ENCODE data around the gene ADGRG6. TPM values are rescaled to one million over a fixed set of nuclear protein-coding genes. Genes with fewer than 3 reads are reported as not detected.

Gene ADGRG6
- total RNA-seq, 4 donors from 2014 or later = 15.7 to 75.2 (median 19.2) TPM

GRCh38 chr6:142412658-142413057, 110.9 kb downstream of the ADGRG6 start:
- intact Hi-C loops (cut with DNase I; ENCODE audit: low total_unique reads) (no loop called here), in situ Hi-C loops (cut with MboI; ENCODE audit: low pct_ligation_motif_present in 1 of 4, low pct_unique_long_range_greater_than_20kb in 1 of 4, low sequenced_read_pairs in 3 of 4) (no loop called here)
- Histone ChIP-seq H3K27ac (no peak overlapping the region), H3K9me3 (no peaks in the 10 kb centered on the region), H3K4me3 (no peak overlapping the region), H3K4me1 (no peaks in the 10 kb centered on the region), H3K36me3 (no peaks in the 10 kb centered on the region), H3K27me3 (no peaks in the 10 kb centered on the region)
- WGBS, 2 donors (ENCODE audit: low coverage in 1 of 2) = 77% methylated on average over 2 of the region's 2 CpGs
- no peak for TF ChIP-seq POLR2AphosphoS5 (IDR thresholded peaks at IDR 0.05)
- no peak for TF ChIP-seq EP300 (IDR thresholded peaks at IDR 0.05; ENCODE audit: low read depth)
- TF ChIP-seq POLR2A (IDR thresholded peaks at IDR 0.05) = no peak
- no peak for TF ChIP-seq CTCF (IDR thresholded peaks at IDR 0.05)
- DNase-seq = no peak

GRCh38 chr6:142413111-142413510, 111.3 kb downstream of the ADGRG6 start:
- in situ Hi-C loops (cut with MboI; ENCODE audit: low pct_ligation_motif_present in 1 of 4, low pct_unique_long_range_greater_than_20kb in 1 of 4, low sequenced_read_pairs in 3 of 4) (no loop called here), intact Hi-C loops (cut with DNase I; ENCODE audit: low total_unique reads) (no loop called here)
- H3K4me3 ChIP-seq = no peak overlapping the region
- no peak overlapping the region for H3K27ac ChIP-seq
- H3K36me3 ChIP-seq = no peaks in the 10 kb centered on the region
- TF ChIP-seq POLR2AphosphoS5 (IDR thresholded peaks at IDR 0.05) = no peak
- TF ChIP-seq EP300 (IDR thresholded peaks at IDR 0.05; ENCODE audit: low read depth) = no peak
- TF ChIP-seq POLR2A (IDR thresholded peaks at IDR 0.05) = no peak
- no peak for TF ChIP-seq CTCF (IDR thresholded peaks at IDR 0.05)
- H3K9me3 ChIP-seq = no peaks in the 10 kb centered on the region
- no peaks in the 10 kb centered on the region for H3K27me3 ChIP-seq
- DNase-seq = no peak
- H3K4me1 ChIP-seq = no peaks in the 10 kb centered on the region

DNA sequence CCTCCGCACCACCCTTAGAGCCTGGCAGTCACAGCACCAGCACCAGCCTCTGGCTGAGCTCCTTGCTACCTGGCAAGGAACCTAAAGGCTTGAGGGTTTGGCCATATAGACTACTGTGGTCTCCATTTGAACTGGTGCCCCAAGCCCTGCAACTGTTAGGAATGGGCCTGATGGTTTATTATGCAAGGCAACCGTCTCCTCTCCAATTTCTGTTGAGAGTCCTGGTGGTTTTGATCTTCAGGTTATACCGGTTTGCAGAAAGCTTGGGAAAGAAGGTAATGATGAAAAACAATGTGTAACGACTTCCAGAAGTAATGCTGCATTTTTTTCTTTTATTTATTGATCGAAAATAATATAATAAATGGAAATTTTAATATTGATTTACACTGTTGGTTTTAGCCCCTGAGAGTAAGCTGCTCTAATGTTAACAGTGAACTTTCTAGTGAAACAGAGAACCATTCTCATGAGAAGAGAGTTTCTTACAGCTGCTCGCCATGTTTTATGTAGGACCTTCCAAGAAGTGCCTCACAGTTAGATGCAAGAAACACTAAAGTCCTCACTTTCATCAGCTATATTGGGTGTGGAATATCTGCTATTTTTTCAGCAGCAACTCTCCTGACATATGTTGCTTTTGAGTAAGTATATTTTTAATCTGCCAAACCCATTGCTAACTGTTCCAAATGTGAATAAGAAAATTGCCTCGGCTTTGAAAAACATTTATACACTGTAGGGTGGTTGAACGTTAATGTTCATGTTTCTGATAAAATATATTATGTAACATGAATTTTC, 112.8 kb downstream of the ADGRG6 start:
- 87 to 89% methylated on average over 7 to 8 of the region's 8 CpGs for WGBS, 2 donors (ENCODE audit: low coverage in 1 of 2)
- Histone ChIP-seq H3K4me3 (no peak overlapping the region), H3K4me1 (no peaks in the 10 kb centered on the region), H3K27ac (no peak overlapping the region), H3K36me3 (no peaks in the 10 kb centered on the region), H3K27me3 (no peaks in the 10 kb centered on the region), H3K9me3 (no peaks in the 10 kb centered on the region)
- DNase-seq = no peak
- intact Hi-C loops (cut with DNase I; ENCODE audit: low total_unique reads) = loop anchor here (2.0 kb wide), 1 partner anchor 26 kb away; no protein-coding TSS in a partner anchor
- TF ChIP-seq POLR2AphosphoS5 (IDR thresholded peaks at IDR 0.05) (no peak), EP300 (IDR thresholded peaks at IDR 0.05; ENCODE audit: low read depth) (no peak), CTCF (IDR thresholded peaks at IDR 0.05) (no peak), POLR2A (IDR thresholded peaks at IDR 0.05) (no peak)
- in situ Hi-C loops (cut with MboI; ENCODE audit: low pct_ligation_motif_present in 1 of 4, low pct_unique_long_range_greater_than_20kb in 1 of 4, low sequenced_read_pairs in 3 of 4) = no loop called here

DNA sequence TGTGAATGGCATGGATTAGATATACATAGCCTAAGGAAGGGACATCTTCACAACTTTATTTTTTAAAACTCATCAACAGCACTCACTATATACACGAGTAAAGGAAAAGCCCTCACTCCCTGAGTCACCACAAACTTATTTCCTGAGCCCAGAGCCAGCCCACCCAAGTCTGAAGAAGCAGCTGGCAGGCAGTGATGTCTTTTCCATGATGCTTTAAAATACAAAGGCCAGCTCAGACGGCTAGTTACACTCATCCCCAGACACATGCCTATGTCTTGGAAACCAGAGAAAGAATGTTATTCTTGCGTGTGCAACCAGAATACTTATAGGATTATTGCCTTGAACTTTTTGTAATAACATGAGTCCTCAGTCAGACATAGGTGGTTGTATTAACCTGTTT, 114.4 kb downstream of the ADGRG6 start:
- Histone ChIP-seq H3K36me3 (no peaks in the 10 kb centered on the region), H3K9me3 (no peaks in the 10 kb centered on the region), H3K4me1 (no peaks in the 10 kb centered on the region), H3K27ac (no peak overlapping the region), H3K4me3 (no peak overlapping the region), H3K27me3 (no peaks in the 10 kb centered on the region)
- DNase-seq = no peak
- in situ Hi-C loops (cut with MboI; ENCODE audit: low pct_ligation_motif_present in 1 of 4, low pct_unique_long_range_greater_than_20kb in 1 of 4, low sequenced_read_pairs in 3 of 4) (no loop called here), intact Hi-C loops (cut with DNase I; ENCODE audit: low total_unique reads) (no loop called here)
- TF ChIP-seq POLR2A (IDR thresholded peaks at IDR 0.05) = no peak
- TF ChIP-seq POLR2AphosphoS5 (IDR thresholded peaks at IDR 0.05) = no peak
- TF ChIP-seq CTCF (IDR thresholded peaks at IDR 0.05) = no peak
- no peak for TF ChIP-seq EP300 (IDR thresholded peaks at IDR 0.05; ENCODE audit: low read depth)
- WGBS, 2 donors (ENCODE audit: low coverage in 1 of 2) = 44 to 60% methylated on average over 3 of the region's 3 CpGs
